AG10803 (cell line): ENCODE measurements around the gene INO80B.
A peak's percentile ranks its signal among the peaks of the same experiment; 100 is the strongest.

ENCODE experiments used
- DNase-seq: peaks from one replicate; pipeline ENCODE4 v3.0.0; 2010; ENCODE audit warnings: low read depth
- H3K4me3 ChIP-seq: 2 replicates; pipeline ENCODE4 v1.5.1; 2011; ENCODE audit warnings: mild to moderate bottlenecking, low read length, control low read depth
- TF ChIP-seq, protein P1 (sequence below): conservative IDR thresholded peaks from 2 replicates; pipeline ENCODE4 v1.5.1; 2011; ENCODE audit warnings: mild to moderate bottlenecking, low read length, control low read depth, inconsistent platforms

The INO80B gene

DNA sequence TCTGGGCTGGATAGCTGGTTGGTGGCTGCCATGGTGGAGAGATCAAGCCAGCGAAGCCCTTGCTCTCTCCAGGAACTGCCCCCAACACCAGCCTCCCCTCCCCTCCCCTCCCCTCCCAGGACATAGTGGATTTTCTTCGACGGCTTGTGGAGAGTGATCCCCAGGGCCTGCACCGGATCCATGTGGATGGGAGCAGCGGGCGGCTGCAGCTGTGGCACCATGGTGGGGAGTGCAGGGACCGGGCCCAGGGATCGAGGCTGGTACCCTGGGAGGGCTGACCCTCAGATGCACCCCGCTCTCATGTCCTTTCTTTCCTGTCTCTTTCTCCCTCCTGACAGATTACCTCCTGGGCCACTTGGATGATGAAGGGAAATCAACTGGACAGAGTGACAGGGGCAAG lies 35.0 kb downstream of the INO80B start:
- TF ChIP-seq, protein P1, sequence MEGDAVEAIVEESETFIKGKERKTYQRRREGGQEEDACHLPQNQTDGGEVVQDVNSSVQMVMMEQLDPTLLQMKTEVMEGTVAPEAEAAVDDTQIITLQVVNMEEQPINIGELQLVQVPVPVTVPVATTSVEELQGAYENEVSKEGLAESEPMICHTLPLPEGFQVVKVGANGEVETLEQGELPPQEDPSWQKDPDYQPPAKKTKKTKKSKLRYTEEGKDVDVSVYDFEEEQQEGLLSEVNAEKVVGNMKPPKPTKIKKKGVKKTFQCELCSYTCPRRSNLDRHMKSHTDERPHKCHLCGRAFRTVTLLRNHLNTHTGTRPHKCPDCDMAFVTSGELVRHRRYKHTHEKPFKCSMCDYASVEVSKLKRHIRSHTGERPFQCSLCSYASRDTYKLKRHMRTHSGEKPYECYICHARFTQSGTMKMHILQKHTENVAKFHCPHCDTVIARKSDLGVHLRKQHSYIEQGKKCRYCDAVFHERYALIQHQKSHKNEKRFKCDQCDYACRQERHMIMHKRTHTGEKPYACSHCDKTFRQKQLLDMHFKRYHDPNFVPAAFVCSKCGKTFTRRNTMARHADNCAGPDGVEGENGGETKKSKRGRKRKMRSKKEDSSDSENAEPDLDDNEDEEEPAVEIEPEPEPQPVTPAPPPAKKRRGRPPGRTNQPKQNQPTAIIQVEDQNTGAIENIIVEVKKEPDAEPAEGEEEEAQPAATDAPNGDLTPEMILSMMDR, result no peak
- H3K4me3 ChIP-seq, result no peak overlapping the region
- no peak for DNase-seq

DNA sequence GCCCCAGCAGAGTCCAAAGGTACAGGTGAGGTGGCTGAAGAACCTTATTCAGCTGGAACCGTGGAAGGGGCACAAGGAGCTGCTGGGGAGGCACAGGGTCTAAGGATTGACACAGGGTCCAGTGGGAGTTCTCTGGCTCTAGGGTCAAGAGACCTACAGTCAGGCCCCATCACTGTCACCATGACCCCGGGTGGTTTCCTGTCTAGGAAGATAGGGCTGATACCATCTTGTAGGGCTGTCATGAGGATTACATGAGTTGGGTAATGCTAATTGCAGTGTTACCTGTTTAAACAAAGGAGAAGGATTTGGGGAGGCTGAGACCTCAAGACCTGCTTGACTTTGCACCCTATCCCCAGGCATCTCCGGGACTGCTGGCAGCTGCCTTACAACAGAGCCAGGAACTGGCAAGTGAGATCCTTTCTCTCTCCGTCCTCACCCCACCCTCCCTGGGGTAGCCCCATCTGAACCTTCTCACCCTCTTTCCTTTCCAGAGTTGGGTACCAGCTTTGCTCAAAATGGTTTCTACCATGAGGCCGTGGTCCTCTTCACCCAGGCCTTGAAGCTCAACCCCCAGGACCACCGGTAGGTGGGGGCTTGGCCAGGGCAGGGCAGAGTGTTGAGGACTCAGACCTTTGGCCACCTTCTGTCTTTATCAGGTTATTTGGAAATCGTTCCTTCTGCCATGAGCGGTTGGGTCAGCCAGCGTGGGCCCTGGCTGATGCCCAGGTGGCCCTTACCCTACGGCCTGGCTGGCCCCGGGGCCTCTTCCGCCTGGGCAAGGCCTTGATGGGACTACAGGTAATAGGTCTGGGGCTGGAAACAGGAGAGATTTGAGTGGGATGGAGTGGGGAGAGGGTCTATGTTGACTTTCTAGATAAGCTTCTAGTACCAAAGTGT lies 37.0 kb downstream of the INO80B start:
- DNase-seq, result no peak
- no peak overlapping the region for H3K4me3 ChIP-seq
- TF ChIP-seq, protein P1, result no peak

DNA sequence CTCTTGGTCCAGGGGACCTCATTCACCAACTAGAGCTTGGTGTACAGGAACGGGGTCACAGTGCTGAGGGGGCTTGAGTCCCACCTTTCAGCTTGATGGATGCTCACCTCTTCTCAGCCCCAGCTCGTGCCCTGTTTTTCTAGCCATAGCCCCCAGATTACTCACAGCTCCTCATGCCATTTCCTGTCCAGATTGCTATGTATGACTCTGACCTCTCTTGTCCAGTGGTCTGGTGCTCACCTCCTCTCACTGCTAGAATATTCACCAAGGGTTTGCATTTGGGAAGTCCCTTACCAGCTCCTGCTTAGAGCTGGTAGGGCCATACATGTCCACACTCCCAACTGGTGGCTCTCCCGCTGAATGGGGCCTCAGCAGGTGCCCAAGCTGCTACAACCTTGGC lies 38.7 kb downstream of the INO80B start:
- TF ChIP-seq, protein P1, result no peak
- H3K4me3 ChIP-seq, result no peak overlapping the region
- DNase-seq, result no peak

DNA sequence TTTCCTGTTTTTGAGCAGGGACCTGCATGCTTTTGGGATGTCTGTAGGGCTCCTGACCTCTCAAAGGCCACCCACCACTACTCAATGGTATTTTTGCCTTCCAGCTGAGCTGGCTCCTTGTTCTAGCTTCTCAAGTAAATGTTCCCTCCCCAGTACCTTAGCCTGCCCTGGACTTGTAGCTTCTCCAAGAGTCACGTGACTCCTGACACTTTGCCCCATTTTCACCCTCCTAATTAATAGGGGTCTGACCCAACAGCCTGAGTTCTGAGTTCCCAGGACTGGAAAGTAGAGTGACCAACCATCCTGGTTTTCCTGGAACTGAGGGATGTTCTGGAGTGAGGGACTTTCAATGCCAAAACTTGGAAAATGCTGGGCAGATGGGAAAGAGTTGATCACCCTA lies 40.6 kb downstream of the INO80B start:
- DNase-seq, result no peak
- H3K4me3 ChIP-seq, result no peak overlapping the region
- TF ChIP-seq, protein P1, result no peak

DNA sequence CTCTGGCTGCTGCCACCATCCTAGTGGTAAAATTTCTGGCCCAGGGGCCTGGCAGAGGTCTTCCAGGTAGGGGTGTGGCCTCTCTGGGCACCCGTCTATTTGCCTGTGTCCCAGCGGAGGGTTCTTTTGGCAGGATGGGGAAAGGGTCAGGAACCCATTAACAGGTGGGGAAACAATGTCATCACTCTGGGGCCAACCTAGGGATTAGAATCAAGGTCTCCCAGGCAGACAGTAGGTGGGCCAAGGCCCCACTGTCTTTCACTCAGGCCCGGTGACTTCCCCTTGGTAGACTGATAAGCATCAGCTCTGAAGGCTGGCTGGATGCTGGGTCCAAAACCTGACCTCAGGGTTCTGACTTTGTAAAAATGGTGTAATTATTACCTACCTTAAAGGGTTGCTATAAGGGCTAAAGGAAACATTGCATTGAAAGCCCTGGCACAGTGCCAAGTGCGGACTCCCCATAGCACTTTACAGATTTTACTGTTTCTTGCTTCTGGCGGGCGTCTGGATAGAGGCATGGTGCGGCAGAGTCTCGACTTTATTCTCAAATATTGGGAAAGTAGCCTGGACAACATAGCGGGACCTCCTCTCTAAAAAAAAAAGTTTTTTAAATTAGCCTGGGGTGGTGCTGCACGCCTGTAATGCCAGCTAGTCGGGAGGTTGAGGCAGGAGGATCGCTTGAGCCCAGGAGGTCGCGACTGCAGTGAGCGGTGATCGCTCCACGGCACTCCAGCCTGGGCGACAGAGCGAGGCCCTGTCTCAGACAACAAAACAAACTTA lies 42.3 kb downstream of the INO80B start:
- H3K4me3 ChIP-seq, result no peak overlapping the region; the same call in 1 of the 2 replicates
- TF ChIP-seq, protein P1, result no peak
- DNase-seq, result no peak

DNA sequence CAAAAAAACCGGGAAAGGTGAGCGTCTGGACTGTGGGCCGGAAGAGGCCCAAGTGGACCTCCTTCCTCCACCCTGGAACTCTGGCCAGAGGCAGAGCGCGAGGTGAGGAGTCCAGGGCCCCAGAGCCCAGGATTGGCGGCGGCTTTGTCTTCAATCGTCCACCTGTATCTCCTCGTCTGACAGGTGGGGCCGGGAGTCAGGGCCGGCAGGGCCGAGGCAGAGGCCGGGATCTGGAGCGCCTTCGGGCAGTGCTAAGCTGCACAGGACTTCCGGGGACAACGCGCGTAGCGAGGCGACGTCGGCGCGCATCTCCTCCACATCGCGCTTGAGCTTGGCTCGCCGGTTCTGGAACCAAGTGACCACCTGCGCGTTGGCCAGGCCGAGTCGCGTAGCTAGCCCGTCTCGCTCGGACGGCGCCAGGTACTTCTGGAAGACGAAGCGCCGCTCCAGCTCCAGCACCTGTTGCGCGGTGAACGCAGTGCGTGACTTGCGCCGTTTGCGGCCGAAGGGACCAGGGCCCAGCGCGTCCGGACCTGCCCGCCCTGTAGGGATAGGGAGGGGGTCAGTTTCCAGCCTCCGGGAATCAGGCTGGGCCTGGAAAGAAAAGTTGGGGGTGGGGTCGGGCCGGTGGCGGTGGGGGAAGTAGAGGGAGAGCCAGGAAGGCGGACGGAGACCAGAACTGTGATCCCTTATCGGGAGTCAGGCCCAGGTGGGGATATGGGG lies 43.1 kb downstream of the INO80B start:
- TF ChIP-seq, protein P1, result no peak
- no peak for DNase-seq
- peak overlapping the region; percentile 53 for H3K4me3 ChIP-seq
